Activated CD8-positive, alpha-beta T cell treated with anti-CD3 and anti-CD28 coated beads, Interleukin-2, amount 10 ng/mL, durations not matched to agents 7 days and 5 days (primary cell): ENCODE data around the gene SDCCAG8. TPM values are rescaled to one million over a fixed set of nuclear protein-coding genes. Genes with fewer than 3 reads are reported as not detected.

Experiments
- ATAC-seq: fragments of 150-1000 bp; cut with Tn5 transposase; one replicate; pipeline ENCODE4 v1.10.0; 2021; ENCODE audit warnings: moderate library complexity
- CTCF ChIA-PET: fragments of 350-600 bp; sonication (Branson Sonifier 250); formaldehyde crosslinking; loops from one replicate; lab custom pipeline; 2021; ENCODE audit warnings: antibody characterized with exemption; lab: Charles Lee
- POLR2A ChIA-PET: fragments of 350-600 bp; sonication (Branson Sonifier 250); formaldehyde crosslinking; loops from one replicate; lab custom pipeline; 2021; ENCODE audit warnings: antibody characterized with exemption; lab: Charles Lee
- DNase-seq: peaks from one replicate; pipeline ENCODE4 v3.0.0-alpha.2; 2020
- H3K27ac Mint-ChIP-seq: one replicate; pipeline ENCODE4 v1.8.0; 2021; ENCODE audit warnings: mild to moderate bottlenecking, mixed read lengths
- H3K27me3 Mint-ChIP-seq: one replicate; pipeline ENCODE4 v1.8.0; 2021; ENCODE audit warnings: low read depth, mixed read lengths
- H3K36me3 Mint-ChIP-seq: one replicate; pipeline ENCODE4 v1.8.0; 2021; ENCODE audit warnings: low read depth, mixed read lengths
- H3K4me1 Mint-ChIP-seq: one replicate; pipeline ENCODE4 v1.8.0; 2021; ENCODE audit warnings: low read depth, mixed read lengths
- H3K4me3 Mint-ChIP-seq: one replicate; pipeline ENCODE4 v1.8.0; 2021; ENCODE audit warnings: mild to moderate bottlenecking, mixed read lengths
- H3K9me3 Mint-ChIP-seq: one replicate; pipeline ENCODE4 v1.8.0; 2022; ENCODE audit warnings: mixed read lengths; ENCODE audit not compliant: insufficient read depth
- total RNA-seq, 2 experiments: library from RNA; stranded (reverse); gene quantifications; one replicate each; pipeline ENCODE4 v1.2.3, GENCODE V29; 2021

SDCCAG8 gene
- total RNA-seq, 2 experiments from 2014 or later, result 16.6 to 20.0 TPM

- ATAC-seq (no peak), DNase-seq (no peak)
- H3K27me3 Mint-ChIP-seq, result no peaks in the 10 kb centered on the region
- ChIA-PET CTCF (interaction anchor here (1.6 kb wide), 1 partner anchor 12 kb away, joined by 4 read pairs; no protein-coding TSS in a partner anchor), POLR2A (no interaction called here)
- H3K36me3 Mint-ChIP-seq, result peaks cover 4% of the 10 kb centered on the region
- peaks cover 3% of the 10 kb centered on the region for H3K4me1 Mint-ChIP-seq
- no peak overlapping the region for H3K4me3 Mint-ChIP-seq
- no peaks in the 10 kb centered on the region for H3K9me3 Mint-ChIP-seq
- no peak overlapping the region for H3K27ac Mint-ChIP-seq
These were observed 178.0 kb downstream of the SDCCAG8 start for GRCh38 chr1:243433737-243434370.

GRCh38 chr1:243434594-243434993, 178.8 kb downstream of the SDCCAG8 start:
- peaks cover 3% of the 10 kb centered on the region for H3K36me3 Mint-ChIP-seq
- H3K27me3 Mint-ChIP-seq, result no peaks in the 10 kb centered on the region
- ChIA-PET CTCF (interaction anchor here (1.0 to 1.6 kb wide), 2 partner anchors 11 to 13 kb away, joined by 4 read pairs; no protein-coding TSS in a partner anchor), POLR2A (no interaction called here)
- no peak overlapping the region for H3K27ac Mint-ChIP-seq
- no peak overlapping the region for H3K4me3 Mint-ChIP-seq
- no peak for ATAC-seq
- H3K4me1 Mint-ChIP-seq, result peaks cover 3% of the 10 kb centered on the region
- DNase-seq, result no peak
- H3K9me3 Mint-ChIP-seq, result no peaks in the 10 kb centered on the region

- no peaks in the 10 kb centered on the region for H3K36me3 Mint-ChIP-seq
- H3K27ac Mint-ChIP-seq, result no peak overlapping the region
- ChIA-PET POLR2A (no interaction called here), CTCF (interaction anchor here (1.0 kb wide), 1 partner anchor 10 kb away, joined by 4 read pairs; no protein-coding TSS in a partner anchor)
- H3K9me3 Mint-ChIP-seq, result no peaks in the 10 kb centered on the region
- H3K4me1 Mint-ChIP-seq, result peaks cover 3% of the 10 kb centered on the region
- no peak overlapping the region for H3K4me3 Mint-ChIP-seq
- ATAC-seq, result no peak
- no peak for DNase-seq
- H3K27me3 Mint-ChIP-seq, result no peaks in the 10 kb centered on the region
These were observed 180.0 kb downstream of the SDCCAG8 start for GRCh38 chr1:243435836-243436235.

- Mint-ChIP-seq H3K27me3 (no peaks in the 10 kb centered on the region), H3K4me1 (peaks cover 3% of the 10 kb centered on the region), H3K27ac (no peak overlapping the region), H3K4me3 (no peak overlapping the region), H3K9me3 (no peaks in the 10 kb centered on the region), H3K36me3 (no peaks in the 10 kb centered on the region)
- CTCF ChIA-PET, result no interaction called here
- ATAC-seq (no peak), DNase-seq (no peak)
- POLR2A ChIA-PET, result no interaction called here
These were observed 182.3 kb downstream of the SDCCAG8 start for GRCh38 chr1:243438146-243438545.

GRCh38 chr1:243438815-243439214, 183.0 kb downstream of the SDCCAG8 start:
- no peaks in the 10 kb centered on the region for H3K4me1 Mint-ChIP-seq
- no peaks in the 10 kb centered on the region for H3K9me3 Mint-ChIP-seq
- H3K27me3 Mint-ChIP-seq, result no peaks in the 10 kb centered on the region
- no peak for ATAC-seq
- no peak overlapping the region for H3K27ac Mint-ChIP-seq
- POLR2A ChIA-PET, result no interaction called here
- CTCF ChIA-PET, result no interaction called here
- H3K4me3 Mint-ChIP-seq, result no peak overlapping the region
- H3K36me3 Mint-ChIP-seq, result no peaks in the 10 kb centered on the region
- DNase-seq, result no peak

- no peaks in the 10 kb centered on the region for H3K27me3 Mint-ChIP-seq
- ChIA-PET POLR2A (no interaction called here), CTCF (interaction anchor here (0.6 to 0.7 kb wide), 2 partner anchors 48 to 405 kb away, joined by 3 read pairs; no protein-coding TSS in a partner anchor)
- H3K4me1 Mint-ChIP-seq, result no peaks in the 10 kb centered on the region
- ATAC-seq (no peak), DNase-seq (no peak)
- no peaks in the 10 kb centered on the region for H3K9me3 Mint-ChIP-seq
- no peak overlapping the region for H3K4me3 Mint-ChIP-seq
- H3K27ac Mint-ChIP-seq, result no peak overlapping the region
- H3K36me3 Mint-ChIP-seq, result no peaks in the 10 kb centered on the region
These were observed 184.6 kb downstream of the SDCCAG8 start for GRCh38 chr1:243440406-243440805.

GRCh38 chr1:243441601-243442000, 185.8 kb downstream of the SDCCAG8 start:
- Mint-ChIP-seq H3K4me1 (no peaks in the 10 kb centered on the region), H3K27ac (no peak overlapping the region), H3K36me3 (no peaks in the 10 kb centered on the region), H3K27me3 (no peaks in the 10 kb centered on the region), H3K4me3 (no peak overlapping the region), H3K9me3 (no peaks in the 10 kb centered on the region)
- DNase-seq (no peak), ATAC-seq (no peak)
- ChIA-PET POLR2A (no interaction called here), CTCF (no interaction called here)

GRCh38 chr1:243443557-243443956, 187.7 kb downstream of the SDCCAG8 start:
- Mint-ChIP-seq H3K4me1 (peaks cover 13% of the 10 kb centered on the region), H3K27me3 (no peaks in the 10 kb centered on the region), H3K36me3 (peaks cover 2% of the 10 kb centered on the region), H3K4me3 (no peak overlapping the region), H3K9me3 (no peaks in the 10 kb centered on the region), H3K27ac (no peak overlapping the region)
- ATAC-seq, result no peak
- POLR2A ChIA-PET, result no interaction called here
- CTCF ChIA-PET, result no interaction called here
- DNase-seq, result no peak

- DNase-seq, result peak; percentile 26
- Mint-ChIP-seq H3K4me1 (peaks cover 15% of the 10 kb centered on the region), H3K27ac (no peak overlapping the region), H3K9me3 (no peaks in the 10 kb centered on the region), H3K27me3 (no peaks in the 10 kb centered on the region), H3K4me3 (no peak overlapping the region), H3K36me3 (peaks cover 2% of the 10 kb centered on the region)
- ChIA-PET CTCF (no interaction called here), POLR2A (no interaction called here)
- ATAC-seq, result no peak
These were observed 191.5 kb downstream of the SDCCAG8 start for GRCh38 chr1:243447347-243447746.

- Mint-ChIP-seq H3K27me3 (no peaks in the 10 kb centered on the region), H3K4me3 (no peak overlapping the region), H3K4me1 (peaks cover 15% of the 10 kb centered on the region), H3K27ac (peak overlapping the region; percentile 69), H3K9me3 (no peaks in the 10 kb centered on the region), H3K36me3 (peaks cover 2% of the 10 kb centered on the region)
- DNase-seq, result no peak
- ATAC-seq, result no peak
- ChIA-PET CTCF (no interaction called here), POLR2A (no interaction called here)
These were observed 192.0 kb downstream of the SDCCAG8 start for GRCh38 chr1:243447844-243448243.

- ChIA-PET CTCF (no interaction called here), POLR2A (no interaction called here)
- ATAC-seq (no peak), DNase-seq (no peak)
- H3K27ac Mint-ChIP-seq, result no peak overlapping the region
- no peaks in the 10 kb centered on the region for H3K27me3 Mint-ChIP-seq
- peaks cover 15% of the 10 kb centered on the region for H3K4me1 Mint-ChIP-seq
- H3K4me3 Mint-ChIP-seq, result no peak overlapping the region
- H3K9me3 Mint-ChIP-seq, result no peaks in the 10 kb centered on the region
- peaks cover 2% of the 10 kb centered on the region for H3K36me3 Mint-ChIP-seq
These were observed 193.5 kb downstream of the SDCCAG8 start for GRCh38 chr1:243449373-243449772.

GRCh38 chr1:243452092-243452491, 196.3 kb downstream of the SDCCAG8 start:
- ChIA-PET POLR2A (no interaction called here), CTCF (no interaction called here)
- Mint-ChIP-seq H3K36me3 (peaks cover 2% of the 10 kb centered on the region), H3K27me3 (no peaks in the 10 kb centered on the region), H3K4me3 (no peak overlapping the region), H3K9me3 (no peaks in the 10 kb centered on the region), H3K27ac (no peak overlapping the region), H3K4me1 (peaks cover 15% of the 10 kb centered on the region)
- DNase-seq (no peak), ATAC-seq (no peak)
